Muscle of leg (tissue), 11 donors: ENCODE data around the gene ELMO1. TPM values are rescaled to one million over a fixed set of nuclear protein-coding genes. Genes with fewer than 3 reads are reported as not detected.

Experiments used
- DNase-seq: peaks from one replicate; pipeline ENCODE4 v3.0.0; 2013
- H3K27ac ChIP-seq: one replicate; pipeline ENCODE4 v1.5.1; 2013; ENCODE audit warnings: mild to moderate bottlenecking, low read length, control low read depth
- H3K27me3 ChIP-seq: one replicate; pipeline ENCODE4 v1.6.1; 2013; ENCODE audit warnings: low read length; ENCODE audit not compliant: control insufficient read depth, insufficient read depth
- H3K36me3 ChIP-seq: one replicate; pipeline ENCODE4 v1.6.1; 2013; ENCODE audit warnings: low read length; ENCODE audit not compliant: control insufficient read depth, insufficient read depth
- H3K4me1 ChIP-seq: one replicate; pipeline ENCODE4 v1.6.1; 2013; ENCODE audit warnings: low read length; ENCODE audit not compliant: control insufficient read depth, insufficient read depth
- H3K4me3 ChIP-seq: one replicate; pipeline ENCODE4 v1.5.1; 2013; ENCODE audit warnings: low read length, control low read depth
- H3K9me3 ChIP-seq: replicated peaks from 2 replicates; pipeline ENCODE4 v1.6.1; 2013; ENCODE audit warnings: low read depth, low read length; ENCODE audit not compliant: control insufficient read depth
- WGBS: methylation state at CpG from one replicate; pipeline ENCODE4 v1.1.5; 2013; ENCODE audit warnings: missing lambda C conversion rate; ENCODE audit not compliant: insufficient coverage; 5-methylcytosine and 5-hydroxymethylcytosine counted together
- polyA plus RNA-seq, 8 donors: library from polyadenylated mRNA; unstranded; fragments of 120-200 nt; gene quantifications; one replicate each; pipeline versions ENCODE4 v1.2.1 to v1.2.3, GENCODE V29; 2013; ENCODE audit warnings: inconsistent platforms in 1 of 8, low replicate concordance in 1 of 8; ENCODE audit not compliant: insufficient read length in 8 of 8, insufficient read depth in 1 of 8
- total RNA-seq: library from RNA; stranded (reverse); fragments of 120-200 nt; gene quantifications from one replicate; pipeline ENCODE4 v1.2.4, GENCODE V29; 2013

ELMO1 gene
- total and polyA plus RNA-seq, 9 donors = 20.3 to 40.7 (median 25.0) TPM

- no peak for DNase-seq
- no CpG with 5 or more reads among the region's 3 CpGs for WGBS
- no peak overlapping the region for H3K4me3 ChIP-seq
These were observed 532.5 kb downstream of the ELMO1 start for GRCh38 chr7:36916116-36916515.

GRCh38 chr7:36911788-36912187 lies 536.9 kb downstream of the ELMO1 start:
- Histone ChIP-seq H3K4me1 (no peaks in the 10 kb centered on the region), H3K36me3 (no peaks in the 10 kb centered on the region), H3K9me3 (no peaks in the 10 kb centered on the region), H3K4me3 (no peak overlapping the region), H3K27me3 (no peaks in the 10 kb centered on the region), H3K27ac (no peak overlapping the region)
- no peak for DNase-seq
- no CpG with 5 or more reads among the region's 5 CpGs for WGBS

More at GRCh38 chr7:36916116-36916515, 532.5 kb downstream of the ELMO1 start:
- Histone ChIP-seq H3K9me3 (no peaks in the 10 kb centered on the region), H3K4me1 (no peaks in the 10 kb centered on the region), H3K27ac (no peak overlapping the region), H3K36me3 (no peaks in the 10 kb centered on the region), H3K27me3 (no peaks in the 10 kb centered on the region)

DNA sequence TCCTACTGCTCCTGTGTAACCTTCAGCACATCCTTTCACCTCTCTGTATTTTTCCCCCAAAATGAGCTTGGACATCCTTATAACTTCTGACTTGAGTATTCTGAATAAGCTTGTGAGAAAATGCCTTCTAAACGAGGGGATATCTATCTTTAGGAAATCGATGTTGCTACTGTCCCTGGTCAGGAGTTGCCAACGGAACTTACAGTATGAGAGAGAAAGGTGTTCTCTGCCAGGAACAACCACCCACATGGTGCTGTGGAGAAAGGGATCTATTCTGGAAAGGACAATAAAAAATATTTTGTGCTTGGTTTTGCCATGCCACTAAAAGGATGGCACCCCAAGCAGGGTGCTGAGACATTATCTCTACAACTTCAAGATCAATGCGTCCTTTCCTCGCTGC lies 537.8 kb downstream of the ELMO1 start:
- H3K27me3 ChIP-seq = no peaks in the 10 kb centered on the region
- no CpG with 5 or more reads among the region's 5 CpGs for WGBS
- no peak overlapping the region for H3K4me3 ChIP-seq
- H3K9me3 ChIP-seq = no peaks in the 10 kb centered on the region
- no peak overlapping the region for H3K27ac ChIP-seq
- H3K36me3 ChIP-seq = no peaks in the 10 kb centered on the region
- DNase-seq = no peak
- no peaks in the 10 kb centered on the region for H3K4me1 ChIP-seq

- Histone ChIP-seq H3K36me3 (no peaks in the 10 kb centered on the region), H3K9me3 (no peaks in the 10 kb centered on the region), H3K4me3 (no peak overlapping the region), H3K4me1 (no peaks in the 10 kb centered on the region), H3K27ac (no peak overlapping the region), H3K27me3 (no peaks in the 10 kb centered on the region)
- DNase-seq = no peak
- WGBS = 100% methylated on average over 3 of the region's 3 CpGs
These were observed 538.3 kb downstream of the ELMO1 start for GRCh38 chr7:36910401-36910800.

- no peak overlapping the region for H3K27ac ChIP-seq
- peaks cover 7% of the 10 kb centered on the region for H3K4me1 ChIP-seq
- no peak overlapping the region for H3K4me3 ChIP-seq
- no peak for DNase-seq
- 22% methylated on average over 1 of the region's 3 CpGs for WGBS
- H3K36me3 ChIP-seq = no peaks in the 10 kb centered on the region
- no peaks in the 10 kb centered on the region for H3K9me3 ChIP-seq
- no peaks in the 10 kb centered on the region for H3K27me3 ChIP-seq
These were observed 541.6 kb downstream of the ELMO1 start for GRCh38 chr7:36906956-36907635.

DNA sequence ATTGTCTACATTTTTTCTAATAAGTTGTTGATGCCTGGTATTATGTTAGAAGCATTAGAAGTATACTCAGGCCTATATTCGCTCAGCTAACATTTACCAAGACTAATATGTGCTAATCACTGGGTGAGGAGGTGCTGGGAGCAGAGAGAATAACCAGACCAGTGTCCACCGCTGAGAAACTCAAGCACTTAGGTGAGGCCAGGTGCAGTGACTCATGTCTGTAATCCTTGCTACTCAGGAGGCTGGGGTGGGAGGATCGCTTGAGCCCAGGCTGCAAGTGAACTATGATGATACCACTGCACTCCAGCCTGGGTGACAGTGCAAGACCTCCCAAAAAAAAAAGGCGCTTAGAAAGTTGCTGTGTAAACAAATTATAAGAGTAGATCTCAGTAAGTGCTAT lies 542.2 kb downstream of the ELMO1 start:
- 72% methylated on average over 2 of the region's 4 CpGs for WGBS
- Histone ChIP-seq H3K4me1 (peaks cover 7% of the 10 kb centered on the region), H3K4me3 (no peak overlapping the region), H3K9me3 (no peaks in the 10 kb centered on the region), H3K36me3 (no peaks in the 10 kb centered on the region), H3K27ac (no peak overlapping the region), H3K27me3 (no peaks in the 10 kb centered on the region)
- DNase-seq = no peak

DNA sequence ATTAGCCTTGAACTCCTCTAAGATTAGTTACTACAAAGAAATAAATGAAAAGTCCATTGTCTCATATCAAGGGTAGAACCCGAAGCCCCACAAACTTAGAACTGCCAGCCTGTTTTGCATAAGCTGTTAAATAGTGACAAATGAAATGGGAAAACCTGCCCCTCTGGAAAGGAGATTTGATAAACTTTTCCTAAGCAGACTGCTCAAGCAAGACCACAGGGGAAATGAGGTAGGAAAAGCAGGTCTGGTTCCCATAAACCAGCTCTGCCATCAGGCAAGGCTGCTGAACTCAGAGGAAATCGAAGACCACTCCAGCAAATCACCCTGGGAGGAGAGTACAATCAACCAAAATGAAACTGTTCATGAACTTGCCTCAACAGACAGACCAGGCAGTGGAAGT lies 542.8 kb downstream of the ELMO1 start:
- no peaks in the 10 kb centered on the region for H3K27me3 ChIP-seq
- H3K4me1 ChIP-seq = peaks cover 7% of the 10 kb centered on the region
- no CpG with 5 or more reads among the region's 2 CpGs for WGBS
- H3K9me3 ChIP-seq = no peaks in the 10 kb centered on the region
- no peaks in the 10 kb centered on the region for H3K36me3 ChIP-seq
- no peak overlapping the region for H3K27ac ChIP-seq
- no peak for DNase-seq
- H3K4me3 ChIP-seq = no peak overlapping the region

- no peaks in the 10 kb centered on the region for H3K36me3 ChIP-seq
- H3K4me3 ChIP-seq = no peak overlapping the region
- WGBS = no CpG with 5 or more reads among the region's 2 CpGs
- no peak for DNase-seq
- H3K27me3 ChIP-seq = no peaks in the 10 kb centered on the region
- H3K9me3 ChIP-seq = no peaks in the 10 kb centered on the region
- no peak overlapping the region for H3K27ac ChIP-seq
- peaks cover 7% of the 10 kb centered on the region for H3K4me1 ChIP-seq
These were observed 543.9 kb downstream of the ELMO1 start for GRCh38 chr7:36904802-36905201.

DNA sequence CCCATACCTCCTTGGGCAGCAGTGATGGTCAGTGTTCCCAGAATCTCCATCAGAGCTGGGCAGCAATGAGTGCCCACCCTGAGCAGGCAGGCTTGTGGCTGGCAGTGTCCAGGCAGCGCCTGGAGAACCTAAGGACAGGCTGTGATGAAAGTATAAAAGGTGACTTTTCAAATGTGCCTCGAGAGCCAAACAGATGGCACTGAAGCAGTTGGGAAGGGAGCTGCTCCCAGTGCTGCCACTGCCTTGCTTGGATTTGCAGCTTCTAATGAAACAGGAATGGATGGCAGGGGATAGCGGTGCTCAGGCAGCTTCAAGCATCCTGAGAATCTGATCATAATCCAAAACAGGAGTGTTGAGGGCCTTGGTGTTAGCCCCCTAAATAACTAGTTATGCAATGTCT lies 544.6 kb downstream of the ELMO1 start:
- WGBS = 88% methylated on average over 3 of the region's 3 CpGs
- no peak overlapping the region for H3K27ac ChIP-seq
- H3K4me1 ChIP-seq = peaks cover 7% of the 10 kb centered on the region
- H3K9me3 ChIP-seq = no peaks in the 10 kb centered on the region
- no peak for DNase-seq
- H3K4me3 ChIP-seq = no peak overlapping the region
- H3K27me3 ChIP-seq = no peaks in the 10 kb centered on the region
- no peaks in the 10 kb centered on the region for H3K36me3 ChIP-seq

- peaks cover 7% of the 10 kb centered on the region for H3K4me1 ChIP-seq
- no peaks in the 10 kb centered on the region for H3K9me3 ChIP-seq
- no peaks in the 10 kb centered on the region for H3K36me3 ChIP-seq
- H3K4me3 ChIP-seq = no peak overlapping the region
- no peaks in the 10 kb centered on the region for H3K27me3 ChIP-seq
- 95% methylated on average over 3 of the region's 4 CpGs for WGBS
- H3K27ac ChIP-seq = no peak overlapping the region
- DNase-seq = no peak
These were observed 547.5 kb downstream of the ELMO1 start for GRCh38 chr7:36900988-36901710.
